ENCODE measurements around the gene OLFML1.
"Not testable (repeated sequence)": the region's sequence is repeated elsewhere in the genome, so short reads cannot be mapped to it uniquely, and the experiment has no call there.

The OLFML1 gene

DNA sequence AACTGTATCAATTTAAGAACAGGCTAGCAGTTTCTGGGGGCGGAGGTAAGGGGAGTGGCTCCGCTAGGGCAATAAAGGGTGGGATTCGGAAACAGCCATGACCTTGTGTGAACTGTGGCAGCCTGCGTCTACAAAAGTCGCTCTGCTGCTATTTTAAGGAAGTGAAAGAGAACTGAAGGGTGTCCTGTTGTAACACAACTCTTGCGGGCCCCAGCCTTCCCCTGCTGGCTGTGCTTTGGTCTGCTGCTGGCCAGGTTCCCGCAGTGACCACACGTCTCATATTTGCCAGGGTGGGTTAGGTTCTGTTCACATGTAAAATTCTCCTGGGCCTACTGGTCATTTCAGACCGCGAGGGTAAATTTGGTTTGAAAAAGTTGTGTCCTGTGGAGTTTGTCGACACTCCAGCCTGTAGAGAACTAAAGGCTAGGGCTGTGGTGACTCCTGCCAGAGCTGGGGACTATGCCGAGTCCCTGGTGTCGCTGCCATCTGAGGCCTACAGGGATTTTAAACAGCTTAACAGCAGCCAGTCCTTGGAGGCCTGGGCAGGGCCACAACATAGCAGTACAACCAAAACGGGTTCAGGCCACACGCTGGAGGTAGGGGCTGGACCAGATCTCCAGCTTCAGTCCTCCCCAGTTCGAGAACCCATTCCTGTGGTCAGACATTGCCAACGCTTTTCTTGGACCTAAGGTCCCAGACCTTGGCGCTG lies 27.4 kb downstream of the OLFML1 start:
- DNase-seq (ENCODE audit: low spot score), result peak; percentile 66

DNA sequence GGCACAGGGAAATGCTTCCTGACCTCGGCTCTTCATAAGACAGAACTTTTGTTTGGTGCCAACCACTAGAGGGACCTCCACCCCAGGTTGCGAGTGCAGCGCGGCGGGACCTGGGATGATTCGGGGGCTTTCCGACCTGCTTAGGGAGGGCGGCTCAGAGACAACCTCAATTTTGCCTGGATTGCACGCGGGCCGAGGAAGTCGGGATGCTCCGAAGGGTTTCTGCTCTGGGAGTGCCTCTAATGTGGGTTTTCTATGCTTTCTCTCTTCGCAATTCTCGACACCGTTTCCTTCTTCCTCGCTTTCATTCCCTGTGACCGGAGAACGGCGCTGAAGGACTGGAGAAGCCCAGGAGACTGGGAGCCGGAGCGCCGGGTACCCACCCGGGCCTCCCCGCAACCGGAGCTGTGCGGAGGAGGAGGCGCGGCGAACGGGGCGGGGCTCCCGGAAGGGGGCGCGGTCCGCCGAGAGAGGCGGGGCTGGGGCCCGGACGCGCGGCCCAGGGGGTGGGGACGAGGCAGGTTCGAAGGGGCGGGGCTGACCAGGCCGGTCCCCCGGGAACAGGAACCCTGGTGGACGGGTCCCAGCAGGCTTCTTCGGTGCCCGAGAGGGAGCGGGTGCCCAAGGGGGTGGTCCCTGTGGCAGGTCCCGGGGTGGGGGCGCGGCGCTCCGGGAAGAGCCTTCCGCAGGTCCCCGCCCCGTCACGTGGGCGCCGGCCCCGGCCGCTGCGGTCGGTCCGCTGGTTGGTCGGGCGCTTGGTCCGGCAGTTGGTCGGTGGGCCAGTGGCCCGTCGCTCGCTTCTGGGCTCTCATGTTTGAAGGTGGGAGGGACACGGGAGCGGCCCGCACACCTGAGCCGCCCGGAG lies 28.2 kb downstream of the OLFML1 start, which contains the start of gene PPFIBP2:
Gene PPFIBP2 (plus strand): TSS at position 766 of the 865 bp plus-strand sequence. CDS start 35,477 bp downstream, outside the sequence.
- DNase-seq (ENCODE audit: low spot score), result peak; percentile 92

DNA sequence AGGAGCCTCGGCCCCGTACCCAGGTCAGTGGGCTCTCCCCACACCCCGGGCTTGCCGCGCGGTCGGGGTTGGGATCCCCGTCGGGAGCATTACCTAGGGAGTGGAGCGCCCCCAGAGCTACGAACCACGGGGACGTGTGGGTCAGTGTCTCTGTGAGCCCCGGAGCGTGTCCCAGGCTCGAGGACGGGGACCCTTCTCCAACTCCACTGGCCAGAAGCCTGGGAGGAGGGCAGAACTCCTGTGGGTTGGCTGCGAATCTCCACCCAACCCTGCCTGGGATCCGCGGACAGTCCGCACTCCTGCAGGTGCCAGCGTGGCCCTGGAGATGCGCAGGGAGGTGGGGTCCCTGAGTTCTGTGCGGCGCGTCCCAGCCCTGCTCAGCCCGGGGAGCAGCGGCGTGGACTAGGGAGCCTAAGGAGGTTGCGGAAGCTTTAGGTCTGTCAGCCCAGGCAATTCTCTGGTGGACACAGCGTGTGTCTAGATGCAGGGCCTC lies 28.8 kb downstream of the OLFML1 start:
- DNase-seq (ENCODE audit: low spot score), result peak; percentile 19

DNA sequence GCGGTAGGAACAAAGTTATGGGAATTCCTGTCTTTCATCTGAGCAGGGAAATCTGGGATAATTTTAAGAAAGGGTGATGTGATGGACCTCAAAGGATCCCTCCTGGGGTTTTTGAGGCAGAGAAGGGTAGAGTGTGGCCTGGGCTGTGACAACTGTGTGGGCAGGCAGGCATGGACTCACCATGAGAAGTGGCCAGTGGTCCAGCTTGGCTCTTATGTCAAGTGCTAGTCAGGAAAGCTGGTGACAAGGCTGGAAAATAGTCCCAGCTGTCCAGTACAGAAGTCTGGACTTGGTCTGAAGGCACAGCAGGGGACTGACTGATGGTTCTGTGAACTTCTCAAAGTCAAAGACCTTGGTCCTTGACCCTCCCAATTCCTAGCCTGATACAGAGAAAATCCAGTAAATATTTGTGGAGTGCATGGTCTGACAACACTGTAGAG lies 30.2 kb downstream of the OLFML1 start:
- DNase-seq (ENCODE audit: low spot score), result no peak

DNA sequence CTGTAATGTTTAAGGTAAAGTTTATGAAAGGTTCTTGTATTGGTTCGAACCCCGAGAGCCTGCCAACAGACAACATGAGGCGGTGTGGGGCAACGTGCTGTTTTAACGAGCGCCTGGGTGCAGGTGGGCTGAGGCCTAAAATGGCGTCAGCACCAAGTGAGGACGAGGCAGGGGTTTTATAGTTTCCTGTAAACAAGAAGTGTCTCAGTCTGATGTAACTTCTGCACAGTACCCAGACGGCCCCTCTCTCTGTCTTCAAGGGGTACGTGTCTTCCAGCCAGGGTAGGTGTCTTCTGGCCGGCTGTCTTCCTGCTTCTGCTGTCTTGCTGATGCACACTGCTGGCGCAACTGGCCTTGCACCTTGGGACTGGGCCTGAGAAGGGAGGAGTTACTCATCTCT lies 31.2 kb downstream of the OLFML1 start:
- DNase-seq (ENCODE audit: low spot score), result no peak

DNA sequence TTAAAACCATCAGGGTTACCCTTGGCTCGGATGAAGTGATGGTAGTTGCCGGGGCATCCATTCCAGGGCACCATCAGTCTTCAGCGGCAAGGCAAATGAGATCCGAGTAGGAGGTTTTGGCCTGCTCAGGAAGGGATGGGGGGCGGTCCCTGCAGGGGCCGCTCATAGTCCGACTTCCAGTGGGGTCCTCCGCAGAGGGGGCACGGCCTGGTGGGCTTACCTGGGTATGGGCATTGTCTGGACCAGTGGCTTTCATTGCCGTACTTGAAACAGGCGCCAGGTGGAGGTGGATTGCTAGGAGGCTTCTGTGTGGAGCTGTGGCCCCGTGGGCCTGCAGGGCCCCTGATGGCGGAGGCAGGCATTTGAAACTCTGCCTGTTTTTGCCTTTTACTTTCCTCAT lies 32.4 kb downstream of the OLFML1 start:
- DNase-seq (ENCODE audit: low spot score), result not testable (repeated sequence)

DNA sequence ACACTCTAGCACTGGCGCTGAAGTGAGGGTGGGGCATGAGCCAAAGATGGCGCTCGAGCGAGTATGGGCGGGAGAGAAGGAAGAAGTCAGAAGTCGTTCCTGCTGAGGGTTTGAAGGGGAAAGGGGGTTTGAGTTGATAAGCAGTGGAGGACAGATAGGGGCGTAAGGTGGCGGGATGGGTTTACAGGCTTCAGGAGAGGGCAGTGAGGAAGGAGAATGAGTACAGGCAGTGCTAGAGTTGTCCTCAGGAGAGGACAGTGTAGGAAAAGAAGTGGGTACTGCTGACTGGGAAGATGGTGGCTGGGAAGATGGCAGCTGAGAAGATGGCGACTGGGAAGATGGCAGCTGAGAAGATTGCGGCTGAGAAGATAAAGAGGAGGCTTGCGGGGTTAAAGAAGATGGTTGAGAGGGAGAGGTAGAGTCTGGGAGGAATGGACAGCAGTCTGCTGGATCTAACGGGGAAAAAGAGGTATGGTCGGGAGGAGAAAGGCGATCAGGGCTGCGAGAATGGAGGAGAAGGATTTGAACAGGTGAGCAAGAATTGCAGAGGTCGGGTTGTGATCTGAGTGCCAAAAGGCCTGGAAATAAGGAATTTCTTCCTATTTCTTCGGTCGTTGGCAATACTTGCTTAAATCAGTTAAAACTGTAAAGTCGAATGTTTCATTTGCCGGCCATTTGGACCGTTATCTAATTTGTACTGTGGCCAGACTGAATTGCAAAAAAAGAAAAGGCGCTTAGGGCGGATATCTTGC lies 33.7 kb downstream of the OLFML1 start:
- no peak for DNase-seq (ENCODE audit: low spot score)

DNA sequence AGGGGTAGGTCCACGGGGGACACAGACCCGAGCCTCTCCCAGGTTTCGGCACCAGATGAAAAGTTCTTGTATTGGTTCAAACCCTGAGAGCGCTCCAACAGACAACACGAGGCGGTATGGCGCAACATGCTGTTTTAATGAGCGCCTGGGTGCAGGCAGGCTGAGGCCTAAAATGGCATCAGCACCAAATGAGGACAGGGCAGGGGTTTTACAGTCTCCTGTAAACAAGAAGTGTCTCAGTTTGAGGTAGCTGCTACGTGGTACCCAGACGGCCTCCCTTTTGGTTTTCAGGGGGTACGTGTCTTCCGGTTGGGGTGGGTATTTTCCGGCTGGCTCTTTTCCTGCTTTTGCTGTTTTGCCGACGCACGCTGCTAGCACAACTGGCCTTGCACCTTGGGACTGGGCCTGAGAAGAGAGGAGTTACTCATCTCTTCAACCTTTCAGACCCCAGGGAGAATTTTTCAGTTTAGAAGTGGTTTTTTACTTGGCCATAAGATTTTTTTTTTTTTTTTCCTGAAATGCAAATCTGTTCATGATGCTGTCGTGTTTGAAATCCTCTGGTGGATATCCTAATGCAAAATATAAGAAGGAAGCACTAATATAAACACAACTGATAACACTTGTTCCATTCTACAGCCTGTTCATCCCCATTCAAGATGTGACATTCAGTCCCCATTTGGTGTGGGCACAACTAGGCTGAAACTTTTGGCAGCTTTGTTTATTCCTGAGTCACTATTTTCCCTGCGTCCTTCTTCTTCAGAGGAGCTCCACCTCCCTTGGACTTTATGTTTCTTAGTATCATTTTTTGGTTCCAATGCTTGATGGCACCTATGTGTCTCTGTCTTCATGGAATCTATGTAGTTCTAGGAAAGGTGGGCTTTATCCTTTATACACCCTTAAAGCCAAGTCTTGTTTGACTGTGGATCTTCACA lies 35.0 kb downstream of the OLFML1 start:
- no peak for DNase-seq (ENCODE audit: low spot score)

DNA sequence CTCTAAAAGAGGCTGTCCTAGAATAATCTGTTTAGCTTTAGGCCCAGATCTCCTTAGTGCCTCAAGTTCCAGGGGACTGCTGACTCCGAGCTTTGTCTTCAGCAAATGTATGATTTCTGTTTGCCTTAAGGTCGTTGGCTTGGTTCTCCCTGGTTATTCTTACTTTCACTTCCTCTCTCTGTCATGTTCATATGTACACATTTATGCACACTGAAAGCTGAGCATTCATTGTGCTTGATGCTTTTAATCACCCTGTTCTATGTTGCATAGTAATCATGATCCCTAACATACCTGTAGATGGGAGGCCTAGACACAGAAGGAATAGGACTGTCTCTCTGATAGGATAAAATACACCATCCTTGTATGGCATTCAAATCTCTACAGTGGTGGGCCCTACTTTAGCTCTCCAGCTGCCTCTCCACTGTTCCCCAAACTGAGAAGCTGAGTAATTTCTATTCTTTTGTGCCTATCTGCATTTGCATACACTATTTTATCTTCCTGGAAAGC lies 35.7 kb downstream of the OLFML1 start:
- DNase-seq (ENCODE audit: low spot score), result no peak

DNA sequence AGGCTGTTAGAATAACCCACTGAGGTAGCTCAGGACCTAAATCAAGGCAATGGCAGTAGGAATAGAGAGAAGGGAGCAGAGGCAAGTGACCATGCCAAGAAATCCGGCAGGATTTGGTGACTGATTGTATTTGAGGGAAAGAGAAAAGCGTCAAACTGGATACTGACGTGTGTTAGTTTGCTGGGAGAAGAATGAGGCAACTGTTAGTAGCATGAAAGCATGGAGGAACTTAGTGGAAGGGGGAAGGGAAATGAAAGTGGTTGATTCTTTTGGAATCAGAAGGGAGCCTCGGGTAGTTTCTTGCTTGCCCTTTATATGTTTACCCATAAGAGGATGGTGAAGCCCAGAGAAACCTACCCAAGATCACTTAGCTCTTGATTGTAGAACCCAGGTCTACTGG lies 36.8 kb downstream of the OLFML1 start:
- no peak for DNase-seq (ENCODE audit: low spot score)

DNA sequence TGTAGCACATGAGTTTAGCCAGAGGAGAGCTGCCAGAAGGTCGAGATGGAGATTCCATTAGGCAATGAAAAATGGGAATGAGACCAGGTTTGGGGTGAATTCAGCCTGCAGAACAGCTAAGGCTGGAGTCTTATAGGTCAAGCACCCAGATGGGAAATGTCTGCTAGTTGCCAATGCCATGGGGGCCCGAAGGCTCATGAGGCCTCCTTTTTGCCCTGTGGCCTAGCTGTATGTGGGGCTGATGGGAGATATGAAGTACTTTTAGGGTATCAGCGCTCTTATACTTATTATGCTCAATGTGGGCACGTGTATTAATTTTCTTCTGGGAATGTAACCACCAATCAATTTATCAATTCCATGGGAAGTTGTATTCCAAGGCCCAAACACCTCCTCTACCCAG lies 37.2 kb downstream of the OLFML1 start:
- DNase-seq (ENCODE audit: low spot score), result no peak

DNA sequence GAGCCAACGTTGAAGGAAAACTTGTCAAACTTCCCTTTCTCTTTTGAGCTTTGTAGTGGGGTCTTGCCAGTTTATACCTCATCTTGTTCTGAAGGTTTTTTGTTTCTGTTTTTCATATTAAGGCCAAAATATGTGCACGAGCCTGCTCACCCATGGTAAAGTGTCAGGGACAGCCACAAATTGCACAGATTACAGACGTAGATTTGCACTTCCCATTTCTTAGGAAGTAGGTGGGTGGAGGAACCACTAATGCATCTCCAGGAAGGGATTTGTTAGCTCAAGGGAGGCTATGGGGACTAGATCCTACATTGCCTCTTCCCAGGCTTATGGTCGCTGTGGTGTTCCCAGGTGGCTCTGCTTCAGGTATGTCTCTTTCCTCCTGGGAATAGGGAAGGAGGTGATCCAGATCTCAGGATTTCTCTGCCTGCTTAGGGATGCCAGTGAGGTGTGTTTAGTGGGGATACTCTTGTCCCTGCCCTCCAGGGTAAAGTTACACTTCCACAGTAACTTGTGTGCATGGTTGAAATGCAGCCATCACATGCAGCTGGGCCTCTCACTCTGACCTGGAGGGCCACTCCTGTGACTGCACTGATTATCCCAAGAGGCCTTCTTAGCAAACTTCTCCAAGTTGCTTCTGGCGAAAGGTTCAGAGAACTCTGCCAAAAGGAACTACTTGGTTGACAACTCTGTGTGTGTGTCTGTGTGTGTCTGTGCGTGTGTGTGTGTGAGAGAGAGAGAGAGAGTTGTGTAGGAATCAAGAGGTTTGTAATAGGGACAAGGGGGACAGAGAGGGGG lies 38.3 kb downstream of the OLFML1 start:
- DNase-seq (ENCODE audit: low spot score), result no peak

DNA sequence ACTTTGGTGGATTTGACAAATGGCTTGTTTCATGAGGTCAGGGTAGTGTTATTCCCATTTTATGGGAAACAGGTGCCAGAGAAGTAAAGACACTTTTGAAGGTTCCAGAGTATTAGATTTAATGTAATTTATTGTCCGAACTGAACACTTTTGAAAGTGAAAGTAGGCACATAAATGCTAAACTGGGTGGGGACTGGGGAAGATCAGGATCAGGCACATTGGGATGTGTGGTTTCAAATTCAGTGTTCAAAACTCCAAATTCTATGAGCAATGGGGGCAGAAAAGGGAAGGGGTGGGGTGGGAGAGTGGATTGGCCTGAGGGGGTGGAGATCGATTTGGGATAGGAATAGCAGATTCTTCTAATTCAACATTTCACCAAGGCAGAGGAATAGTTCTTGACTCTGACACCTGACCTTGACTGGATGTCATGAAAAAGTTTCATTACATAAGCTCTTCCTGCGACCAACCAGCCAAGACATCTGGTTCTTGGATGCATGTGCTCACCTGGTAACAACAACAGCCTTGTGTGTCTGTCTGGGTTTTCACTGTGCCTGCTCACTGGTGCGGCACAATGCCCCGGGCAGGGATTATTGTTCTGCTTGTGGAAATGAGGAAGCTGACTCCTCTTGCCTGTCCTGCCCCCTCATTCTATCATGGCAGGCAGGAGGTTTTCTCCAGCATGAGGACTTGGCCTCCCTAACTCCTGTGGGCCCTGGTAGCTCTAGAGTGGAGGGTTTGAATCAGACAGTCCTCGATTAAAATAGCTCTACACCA lies 39.3 kb downstream of the OLFML1 start:
- DNase-seq (ENCODE audit: low spot score), result no peak

DNA sequence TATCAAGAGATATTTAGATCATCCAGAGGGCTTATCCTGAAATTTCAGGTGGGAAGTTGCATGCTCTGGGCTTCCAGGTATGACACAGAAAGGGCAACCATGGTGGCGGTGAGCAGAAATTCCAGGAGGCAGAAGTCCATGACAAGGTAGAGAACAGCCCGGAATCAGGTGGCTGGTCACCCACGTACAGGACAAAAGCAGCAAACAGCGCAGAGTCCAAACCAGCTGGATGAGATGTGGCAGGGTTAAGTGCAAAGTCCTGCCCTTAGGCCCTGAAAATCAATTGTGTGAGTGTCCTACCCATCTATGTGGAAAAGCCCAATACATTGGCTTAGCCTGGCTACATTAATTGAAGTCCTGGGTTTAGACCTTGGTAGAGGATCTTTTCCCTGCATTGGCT lies 40.1 kb downstream of the OLFML1 start:
- DNase-seq (ENCODE audit: low spot score), result no peak

DNA sequence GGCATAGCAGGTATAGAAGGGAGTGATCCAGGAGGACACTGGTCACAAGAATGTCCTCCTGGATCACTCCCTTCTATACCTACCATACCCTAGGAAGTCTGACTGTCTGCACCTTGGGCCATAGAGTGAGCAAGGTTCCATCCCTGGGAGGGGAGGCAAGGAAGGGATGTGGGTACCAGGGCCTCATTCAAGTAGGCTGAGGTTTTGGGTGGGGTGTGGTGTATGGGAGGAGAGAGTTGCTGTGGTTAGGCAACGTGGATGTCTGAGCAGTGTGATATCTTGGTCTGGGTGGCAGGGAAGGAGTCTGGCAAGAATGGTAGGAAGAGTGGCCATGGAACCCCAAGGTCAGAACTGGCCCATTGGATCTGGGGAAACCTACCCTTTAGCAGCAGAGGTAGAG lies 41.7 kb downstream of the OLFML1 start:
- no peak for DNase-seq (ENCODE audit: low spot score)

DNA sequence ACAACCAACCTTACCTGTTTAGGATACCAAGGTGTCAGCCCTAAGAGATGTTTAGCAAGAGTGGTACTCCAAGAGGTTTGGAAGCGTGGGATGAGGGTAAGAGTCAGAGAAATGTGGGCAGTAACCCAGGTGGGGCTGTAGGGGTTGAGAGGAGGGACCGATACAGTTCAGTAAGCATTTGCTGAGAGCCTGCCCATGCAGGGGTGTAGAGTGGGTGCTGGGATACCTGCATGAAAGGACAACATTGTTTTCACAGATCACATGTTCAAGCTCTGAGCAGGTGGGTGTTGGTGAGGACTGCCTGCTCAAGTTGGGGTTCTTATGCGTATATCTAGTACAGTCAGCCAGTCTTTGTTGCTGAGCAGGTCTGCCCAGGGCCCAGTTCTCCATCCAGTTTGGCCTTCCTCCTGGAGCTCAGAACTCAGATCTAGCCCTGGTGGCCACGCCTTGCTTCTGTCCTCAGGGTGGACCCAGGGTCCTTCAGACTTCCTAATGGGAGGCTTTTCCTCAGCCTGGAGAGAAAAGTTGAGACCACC lies 43.3 kb downstream of the OLFML1 start:
- DNase-seq (ENCODE audit: low spot score), result no peak

DNA sequence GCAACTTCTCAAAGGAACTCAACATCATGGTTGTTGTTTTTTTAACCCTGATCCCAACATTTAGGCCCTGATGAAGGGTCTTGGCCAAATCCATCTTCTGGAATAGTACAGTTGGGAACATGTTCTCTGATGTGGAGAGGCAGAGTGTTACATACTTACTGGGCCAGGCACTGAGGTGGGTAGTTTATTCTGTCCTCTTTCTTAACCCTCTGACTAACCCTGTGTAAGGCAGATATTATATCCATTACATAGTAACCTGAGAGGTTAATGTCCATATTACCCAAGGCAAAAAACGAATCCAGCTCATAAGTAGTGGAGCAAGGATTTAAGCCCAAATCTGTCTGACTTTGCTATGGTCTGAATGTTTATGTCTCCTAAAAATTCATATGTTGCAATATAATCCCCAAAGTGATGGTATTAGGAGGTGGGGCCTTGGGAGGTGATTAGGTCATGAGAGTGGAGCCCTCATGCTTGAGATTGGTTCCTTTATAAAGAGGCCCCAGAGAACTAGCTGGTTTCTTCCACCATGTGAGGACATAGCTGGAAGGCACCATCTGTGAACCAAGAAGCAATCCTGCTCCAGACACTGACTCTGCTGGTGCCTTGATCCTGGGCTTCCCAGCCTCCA lies 44.8 kb downstream of the OLFML1 start:
- no peak for DNase-seq (ENCODE audit: low spot score)

DNA sequence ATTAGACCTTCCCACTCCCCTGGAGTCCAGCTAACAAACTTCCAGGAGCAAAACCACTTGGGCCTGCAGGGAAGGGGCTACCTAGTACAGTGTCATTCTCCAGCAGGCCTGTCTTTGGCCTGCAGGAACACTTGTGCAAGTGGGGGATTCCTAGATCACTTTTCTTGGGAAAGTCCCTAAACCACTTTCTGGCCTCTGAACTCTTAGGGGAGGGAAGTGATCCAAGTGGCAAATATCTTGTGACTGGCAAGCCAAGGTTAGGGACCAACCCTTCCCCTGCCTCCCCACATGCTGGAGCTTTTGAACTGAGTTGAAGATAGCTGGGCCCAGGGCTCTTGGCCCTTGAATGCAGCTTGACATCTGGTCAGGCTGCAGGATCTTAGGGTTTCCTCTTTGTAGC lies 45.7 kb downstream of the OLFML1 start:
- DNase-seq (ENCODE audit: low spot score), result no peak
